HG03135 (cell line): ENCODE measurements around the gene NCLN.
"Not testable (repeated sequence)": the region's sequence is repeated elsewhere in the genome, so short reads cannot be mapped to it uniquely, and the experiment has no call there.

Experiments used
- ATAC-seq: cut with Tn5 transposase; IDR thresholded peaks from one replicate; pipeline ENCODE4 v1.9.1; 2021; ENCODE audit warnings: mild to moderate bottlenecking, moderate library complexity; ENCODE audit not compliant: unreplicated experiment

The NCLN gene

GRCh38 chr19:3222709-3223108 lies 37.0 kb downstream of the NCLN start:
- no peak for ATAC-seq

- no peak for ATAC-seq
Measured at GRCh38 chr19:3224346-3225168, 38.8 kb downstream of the NCLN start, which contains the start of gene CELF5. Gene CELF5, plus strand, starts transcription at chr19:3224661. Its CDS starts 79 bp downstream, at chr19:3224740.

- no peak for ATAC-seq
Measured at GRCh38 chr19:3225169-3225485, 39.4 kb downstream of the NCLN start.

- ATAC-seq, result no peak
Measured at GRCh38 chr19:3225677-3226093, 40.0 kb downstream of the NCLN start.

GRCh38 chr19:3227054-3227626 lies 41.4 kb downstream of the NCLN start:
- ATAC-seq, result no peak

- ATAC-seq, result no peak
Measured at GRCh38 chr19:3229346-3229743, 43.6 kb downstream of the NCLN start.

- ATAC-seq, result no peak
Measured at GRCh38 chr19:3229888-3230496, 44.3 kb downstream of the NCLN start.

GRCh38 chr19:3231288-3231687 lies 45.6 kb downstream of the NCLN start:
- no peak for ATAC-seq

- no peak for ATAC-seq
Measured at GRCh38 chr19:3233116-3233515, 47.4 kb downstream of the NCLN start.

GRCh38 chr19:3233831-3234230 lies 48.1 kb downstream of the NCLN start:
- no peak for ATAC-seq

GRCh38 chr19:3234800-3235199 lies 49.1 kb downstream of the NCLN start:
- ATAC-seq, result no peak

GRCh38 chr19:3235604-3236003 lies 49.9 kb downstream of the NCLN start:
- ATAC-seq, result not testable (repeated sequence)

- ATAC-seq, result no peak
Measured at GRCh38 chr19:3236272-3236671, 50.5 kb downstream of the NCLN start.

GRCh38 chr19:3238066-3238561 lies 52.4 kb downstream of the NCLN start:
- ATAC-seq, result no peak

- no peak for ATAC-seq
Measured at GRCh38 chr19:3239367-3239766, 53.6 kb downstream of the NCLN start.

- ATAC-seq, result no peak
Measured at GRCh38 chr19:3243819-3244700, 58.3 kb downstream of the NCLN start.

- no peak for ATAC-seq
Measured at GRCh38 chr19:3245050-3245449, 59.3 kb downstream of the NCLN start.

- ATAC-seq, result no peak
Measured at GRCh38 chr19:3248728-3249326, 63.1 kb downstream of the NCLN start.

- ATAC-seq, result no peak
Measured at GRCh38 chr19:3249408-3249807, 63.7 kb downstream of the NCLN start.

GRCh38 chr19:3250675-3251074 lies 64.9 kb downstream of the NCLN start:
- ATAC-seq, result no peak

- ATAC-seq, result no peak
Measured at GRCh38 chr19:3251229-3251628, 65.5 kb downstream of the NCLN start.
